Osteoblast (primary cell): ENCODE measurements around the gene PDZRN3. TPM values are rescaled to one million over a fixed set of nuclear protein-coding genes. Genes with fewer than 3 reads are reported as not detected.

Experiments used
- DNase-seq: peaks from one replicate; pipeline ENCODE4 v3.0.0; 2011; ENCODE audit warnings: low spot score, mixed read lengths; ENCODE audit not compliant: insufficient read length; ENCODE audit errors: missing footprints
- H2AFZ ChIP-seq: 2 replicates; pipeline ENCODE4 v1.6.0; 2011; ENCODE audit warnings: mild to moderate bottlenecking, low read length
- H3K27ac ChIP-seq: 2 replicates; pipeline ENCODE4 v1.5.1; 2011; ENCODE audit warnings: mild to moderate bottlenecking, low read depth, low read length, moderate library complexity
- H3K27me3 ChIP-seq: 2 replicates; pipeline ENCODE4 v1.6.0; 2012; ENCODE audit warnings: mild to moderate bottlenecking, control low read depth, inconsistent platforms, low read length, moderate library complexity; ENCODE audit not compliant: insufficient read depth
- H3K36me3 ChIP-seq: 2 replicates; pipeline ENCODE4 v1.5.1; 2011; ENCODE audit warnings: mild to moderate bottlenecking, low read length, control low read depth, moderate library complexity; ENCODE audit not compliant: insufficient read depth
- H3K4me1 ChIP-seq: 2 replicates; pipeline ENCODE4 v1.5.1; 2011; ENCODE audit warnings: mild to moderate bottlenecking, low read length, control low read depth, moderate library complexity; ENCODE audit not compliant: insufficient read depth
- H3K4me2 ChIP-seq: 2 replicates; pipeline ENCODE4 v1.6.0; 2011; ENCODE audit warnings: mild to moderate bottlenecking, low read length; ENCODE audit not compliant: insufficient read depth
- H3K4me3 ChIP-seq: fragments of 200-600 bp; sonication (generic); 3 replicates; pipeline ENCODE4 v1.5.1; 2012; ENCODE audit warnings: mild to moderate bottlenecking, low read length, inconsistent platforms; ENCODE audit not compliant: insufficient read depth
- H3K79me2 ChIP-seq: 2 replicates; pipeline ENCODE4 v1.6.0; 2012; ENCODE audit warnings: mild to moderate bottlenecking, low read length, control low read depth, inconsistent platforms; ENCODE audit not compliant: insufficient read depth
- H3K9me3 ChIP-seq: 2 replicates; pipeline ENCODE4 v1.5.1; 2011; ENCODE audit warnings: low read depth, low read length, control low read depth
- H4K20me1 ChIP-seq: 2 replicates; pipeline ENCODE4 v1.6.0; 2012; ENCODE audit warnings: mild to moderate bottlenecking, low read length, control low read depth; ENCODE audit not compliant: insufficient read depth
- CTCF ChIP-seq: IDR thresholded peaks from 2 replicates; pipeline ENCODE4 v1.5.1; 2011; ENCODE audit warnings: mild to moderate bottlenecking, low read depth, low read length, moderate library complexity; ENCODE audit errors: extremely low read depth
- total RNA-seq: library from RNA; depleted of rRNA; stranded (reverse); fragments of >200 nt; gene quantifications from 2 replicates; pipeline ENCODE4 v1.2.3, GENCODE V29; 2012

Gene PDZRN3
- total RNA-seq, 1 donor: 26.4 TPM

GRCh38 chr3:73378207-73378606 is 246.5 kb downstream of the PDZRN3 start:
- H3K36me3 ChIP-seq: no peaks in the 10 kb centered on the region
- no peaks in the 10 kb centered on the region for H3K9me3 ChIP-seq
- no peaks in the 10 kb centered on the region for H3K79me2 ChIP-seq
- H3K4me1 ChIP-seq: no peaks in the 10 kb centered on the region
- H3K4me2 ChIP-seq: peak overlapping the region; percentile 21
- H3K4me3 ChIP-seq: no peak overlapping the region
- no peaks in the 10 kb centered on the region for H4K20me1 ChIP-seq
- DNase-seq: no peak
- H3K27ac ChIP-seq: no peak overlapping the region
- no peak overlapping the region for H2AFZ ChIP-seq
- no peaks in the 10 kb centered on the region for H3K27me3 ChIP-seq
- no peak for TF ChIP-seq CTCF

- no peaks in the 10 kb centered on the region for H4K20me1 ChIP-seq
- peak overlapping the region; percentile 65 for H3K4me2 ChIP-seq
- H3K36me3 ChIP-seq: no peaks in the 10 kb centered on the region
- H3K4me1 ChIP-seq: no peaks in the 10 kb centered on the region
- peak; percentile 88 for DNase-seq
- H3K27me3 ChIP-seq: no peaks in the 10 kb centered on the region
- H3K79me2 ChIP-seq: no peaks in the 10 kb centered on the region
- H3K4me3 ChIP-seq: no peak overlapping the region
- H2AFZ ChIP-seq: peak overlapping the region; percentile 80
- no peaks in the 10 kb centered on the region for H3K9me3 ChIP-seq
- no peak overlapping the region for H3K27ac ChIP-seq
- TF ChIP-seq CTCF: no peak
Measured at GRCh38 chr3:73365756-73366397, 258.9 kb downstream of the PDZRN3 start.

GRCh38 chr3:73364517-73364916 is 260.2 kb downstream of the PDZRN3 start:
- Histone ChIP-seq H3K79me2 (no peaks in the 10 kb centered on the region), H4K20me1 (no peaks in the 10 kb centered on the region), H3K9me3 (no peaks in the 10 kb centered on the region), H3K27ac (no peak overlapping the region), H3K4me1 (no peaks in the 10 kb centered on the region), H2AFZ (no peak overlapping the region), H3K27me3 (no peaks in the 10 kb centered on the region), H3K4me2 (no peak overlapping the region), H3K4me3 (no peak overlapping the region), H3K36me3 (no peaks in the 10 kb centered on the region)
- no peak for DNase-seq
- TF ChIP-seq CTCF: no peak

GRCh38 chr3:73363093-73363492 is 261.6 kb downstream of the PDZRN3 start:
- Histone ChIP-seq H4K20me1 (no peaks in the 10 kb centered on the region), H3K27ac (no peak overlapping the region)

More at GRCh38 chr3:73363093-73363492, 261.6 kb downstream of the PDZRN3 start:
- Histone ChIP-seq H3K4me3 (no peak overlapping the region), H3K4me2 (no peak overlapping the region), H3K36me3 (no peaks in the 10 kb centered on the region), H3K9me3 (no peaks in the 10 kb centered on the region), H3K79me2 (no peaks in the 10 kb centered on the region), H2AFZ (no peak overlapping the region), H3K27me3 (no peaks in the 10 kb centered on the region), H3K4me1 (no peaks in the 10 kb centered on the region)
- TF ChIP-seq CTCF: no peak
- DNase-seq: no peak
